OCI-LY1 (cell line): ENCODE measurements around the gene ZDHHC1.

Source experiments
- H2AFZ ChIP-seq: fragments of 200-600 bp; sonication (generic), shearing (Covaris generic); 2 replicates; pipeline ENCODE4 v1.6.0; 2014; ENCODE audit warnings: antibody characterized with exemption, mild to moderate bottlenecking, low read length
- H3F3A ChIP-seq: fragments of 200-600 bp; sonication (generic), shearing (Covaris generic); 2 replicates; pipeline ENCODE4 v1.6.0; 2014; ENCODE audit warnings: mild to moderate bottlenecking, antibody characterized with exemption, low read length, moderate library complexity; ENCODE audit not compliant: insufficient read depth
- H3K27ac ChIP-seq: fragments of 200-600 bp; sonication (generic); 2 replicates; pipeline ENCODE4 v1.5.1; 2014; ENCODE audit warnings: low read length, mixed run types, mild to moderate bottlenecking, low read depth; ENCODE audit not compliant: poor library complexity, severe bottlenecking
- H3K27me3 ChIP-seq: fragments of 200-600 bp; sonication (generic); 2 replicates; pipeline ENCODE4 v1.6.0; 2014; ENCODE audit warnings: antibody characterized with exemption, mild to moderate bottlenecking, low read length, moderate library complexity; ENCODE audit not compliant: insufficient read depth
- H3K36me3 ChIP-seq: fragments of 200-600 bp; sonication (generic); 2 replicates; pipeline ENCODE4 v1.6.1; 2014; ENCODE audit warnings: mild to moderate bottlenecking, antibody characterized with exemption, low read length, moderate library complexity, mixed read lengths; ENCODE audit not compliant: insufficient read depth
- H3K4me1 ChIP-seq: fragments of 200-600 bp; sonication (generic); 2 replicates; pipeline ENCODE4 v1.5.1; 2014; ENCODE audit warnings: mild to moderate bottlenecking, low read length, moderate library complexity; ENCODE audit not compliant: insufficient read depth, severe bottlenecking
- H3K4me2 ChIP-seq: fragments of 200-600 bp; sonication (generic), shearing (Covaris generic); 2 replicates; pipeline ENCODE4 v1.6.1; 2014; ENCODE audit warnings: low read length
- H3K4me3 ChIP-seq: fragments of 200-600 bp; sonication (generic); 2 replicates; pipeline ENCODE4 v1.5.1; 2014; ENCODE audit warnings: low read length, low read depth, mild to moderate bottlenecking, mixed read lengths; ENCODE audit not compliant: poor library complexity, severe bottlenecking
- H3K79me2 ChIP-seq: fragments of 200-600 bp; shearing (Covaris generic); 2 replicates; pipeline ENCODE4 v1.6.1; 2016; ENCODE audit warnings: mixed run types, low read length, mixed read lengths; ENCODE audit not compliant: insufficient read depth
- H3K9ac ChIP-seq: fragments of 200-600 bp; sonication (generic), shearing (Covaris generic); 2 replicates; pipeline ENCODE4 v1.6.1; 2014; ENCODE audit warnings: mild to moderate bottlenecking, low read length, mixed read lengths
- H3K9me2 ChIP-seq: fragments of 200-600 bp; sonication (generic), shearing (Covaris generic); 2 replicates; pipeline ENCODE4 v1.6.1; 2014; ENCODE audit warnings: low read depth, mild to moderate bottlenecking, low read length, mixed read lengths
- H3K9me3 ChIP-seq: fragments of 200-600 bp; shearing (Covaris generic); 2 replicates; pipeline ENCODE4 v1.6.1; 2014; ENCODE audit warnings: low read length, mixed read lengths
- H4K20me1 ChIP-seq: fragments of 200-600 bp; sonication (generic), shearing (Covaris generic); 2 replicates; pipeline ENCODE4 v1.6.0; 2016; ENCODE audit warnings: mild to moderate bottlenecking, low read length; ENCODE audit not compliant: insufficient read depth
- CTCF ChIP-seq: fragments of 200-600 bp; sonication (generic), shearing (Covaris generic); IDR thresholded peaks from 2 replicates; pipeline ENCODE4 v1.5.1; 2017; ENCODE audit warnings: mild to moderate bottlenecking, antibody characterized with exemption, low read length, moderate library complexity, mixed read lengths
- EZH2 ChIP-seq: fragments of 200-600 bp; sonication (generic), shearing (Covaris generic); IDR thresholded peaks from 2 replicates; pipeline ENCODE4 v1.8.0; 2017; ENCODE audit warnings: borderline replicate concordance, mixed run types, mild to moderate bottlenecking, antibody characterized with exemption, low read length, moderate library complexity, mixed read lengths

The ZDHHC1 gene

GRCh38 chr16:67399749-67400704 lies 16.2 kb downstream of the ZDHHC1 start:
- Histone ChIP-seq H3K36me3 (no peaks in the 10 kb centered on the region), H4K20me1 (no peaks in the 10 kb centered on the region), H3K27ac (no peak overlapping the region), H3K4me3 (no peak overlapping the region), H3K9me3 (no peaks in the 10 kb centered on the region), H3K4me2 (no peak overlapping the region), H3K27me3 (no peaks in the 10 kb centered on the region; the same call in 1 of the 2 replicates), H3K9me2 (no peaks in the 10 kb centered on the region), H3K4me1 (no peaks in the 10 kb centered on the region), H3K9ac (no peak overlapping the region), H3K79me2 (no peaks in the 10 kb centered on the region), H3F3A (no peaks in the 10 kb centered on the region), H2AFZ (no peak overlapping the region)
- TF ChIP-seq CTCF = no peak; the same call in none of the 2 replicates
- TF ChIP-seq EZH2 = no peak

DNA sequence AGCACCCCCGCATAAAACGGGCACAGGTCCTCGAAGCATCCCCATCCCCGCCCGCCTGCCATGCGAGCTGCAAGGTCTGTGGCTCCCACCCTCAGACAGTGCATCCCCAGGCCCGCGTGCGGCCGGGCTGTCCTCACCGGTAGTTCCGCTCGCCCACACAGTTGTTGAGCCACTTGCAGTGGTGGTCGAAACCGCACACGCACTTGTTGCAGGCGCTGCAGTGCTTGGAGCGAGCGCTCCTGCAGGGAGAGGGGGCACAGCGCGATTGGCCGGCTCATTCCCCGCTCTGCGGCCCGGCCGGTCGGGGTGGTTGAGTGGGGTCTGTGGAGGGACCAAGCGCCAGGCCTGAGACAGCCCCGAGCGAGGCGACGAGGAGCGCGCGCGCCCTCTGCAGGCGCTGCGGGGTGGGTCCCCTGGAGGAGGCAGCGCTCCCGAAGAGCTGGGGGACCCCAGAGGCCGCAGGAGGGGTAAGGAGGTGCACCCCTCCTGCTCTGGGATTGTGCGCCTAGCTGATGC lies 17.0 kb downstream of the ZDHHC1 start:
- H3K4me3 ChIP-seq = no peak overlapping the region
- H3K9me3 ChIP-seq = no peaks in the 10 kb centered on the region
- H3K9ac ChIP-seq = no peak overlapping the region
- no peaks in the 10 kb centered on the region for H3K4me1 ChIP-seq
- H3K27me3 ChIP-seq = no peaks in the 10 kb centered on the region; the same call in 1 of the 2 replicates
- no peaks in the 10 kb centered on the region for H3K79me2 ChIP-seq
- TF ChIP-seq EZH2 (no peak), CTCF (peak; percentile 82)
- H4K20me1 ChIP-seq = no peaks in the 10 kb centered on the region
- no peak overlapping the region for H3K27ac ChIP-seq
- H3K4me2 ChIP-seq = no peak overlapping the region; the same call in 1 of the 2 replicates
- H3K36me3 ChIP-seq = no peaks in the 10 kb centered on the region
- H3K9me2 ChIP-seq = no peaks in the 10 kb centered on the region
- H3F3A ChIP-seq = no peaks in the 10 kb centered on the region
- no peak overlapping the region for H2AFZ ChIP-seq

DNA sequence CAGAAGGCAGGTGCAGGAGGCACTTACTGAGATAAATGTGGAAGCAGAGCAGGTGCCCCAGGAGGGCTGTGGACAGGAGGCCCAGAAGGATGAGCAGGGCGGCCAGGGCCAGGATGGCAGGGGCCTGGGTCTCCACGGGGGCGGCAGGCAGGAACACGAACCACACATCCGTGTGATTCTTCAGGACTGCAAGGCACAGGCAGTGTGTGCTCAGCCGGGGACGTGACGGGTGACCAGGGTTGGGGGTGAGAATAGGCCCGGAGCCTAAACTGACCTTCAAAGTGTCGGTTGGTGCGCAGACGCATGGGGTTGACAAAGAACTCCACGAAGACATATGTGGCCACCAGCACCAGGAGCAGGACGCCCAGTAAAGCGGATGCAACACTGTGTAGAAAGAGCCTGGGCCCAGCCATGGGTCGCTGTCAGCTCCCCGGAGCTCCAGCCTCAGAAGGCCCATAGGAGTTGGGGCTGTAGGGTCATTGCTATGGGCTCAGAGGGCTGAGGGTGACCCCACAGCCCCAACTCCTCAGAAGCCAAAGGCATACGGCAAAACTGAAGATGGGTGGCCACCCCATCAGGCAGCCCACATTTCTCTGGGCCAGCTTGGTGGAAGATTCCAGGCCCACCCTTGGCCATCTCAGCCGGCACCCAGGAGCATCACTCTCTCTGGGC lies 17.6 kb downstream of the ZDHHC1 start:
- H3F3A ChIP-seq = no peaks in the 10 kb centered on the region
- no peaks in the 10 kb centered on the region for H3K9me3 ChIP-seq
- H2AFZ ChIP-seq = no peak overlapping the region
- no peak overlapping the region for H3K9ac ChIP-seq
- H3K4me3 ChIP-seq = no peak overlapping the region
- no peaks in the 10 kb centered on the region for H3K79me2 ChIP-seq
- no peaks in the 10 kb centered on the region for H4K20me1 ChIP-seq
- no peak overlapping the region for H3K27ac ChIP-seq
- no peaks in the 10 kb centered on the region for H3K27me3 ChIP-seq
- H3K4me2 ChIP-seq = no peak overlapping the region
- H3K9me2 ChIP-seq = no peaks in the 10 kb centered on the region
- H3K36me3 ChIP-seq = no peaks in the 10 kb centered on the region
- TF ChIP-seq CTCF = no peak
- no peak for TF ChIP-seq EZH2
- H3K4me1 ChIP-seq = no peaks in the 10 kb centered on the region
